Measurements from ENCODE around the gene PRSS3. TPM values are rescaled to one million over a fixed set of nuclear protein-coding genes. Genes with fewer than 3 reads are reported as not detected.

The PRSS3 gene
- total and polyA plus RNA-seq, 9 of the 15 experiments (the other 6 are each of a cell fraction or from before 2014, with no cell fraction given), result 0.35 to 0.42 TPM; not detected in 7

DNA sequence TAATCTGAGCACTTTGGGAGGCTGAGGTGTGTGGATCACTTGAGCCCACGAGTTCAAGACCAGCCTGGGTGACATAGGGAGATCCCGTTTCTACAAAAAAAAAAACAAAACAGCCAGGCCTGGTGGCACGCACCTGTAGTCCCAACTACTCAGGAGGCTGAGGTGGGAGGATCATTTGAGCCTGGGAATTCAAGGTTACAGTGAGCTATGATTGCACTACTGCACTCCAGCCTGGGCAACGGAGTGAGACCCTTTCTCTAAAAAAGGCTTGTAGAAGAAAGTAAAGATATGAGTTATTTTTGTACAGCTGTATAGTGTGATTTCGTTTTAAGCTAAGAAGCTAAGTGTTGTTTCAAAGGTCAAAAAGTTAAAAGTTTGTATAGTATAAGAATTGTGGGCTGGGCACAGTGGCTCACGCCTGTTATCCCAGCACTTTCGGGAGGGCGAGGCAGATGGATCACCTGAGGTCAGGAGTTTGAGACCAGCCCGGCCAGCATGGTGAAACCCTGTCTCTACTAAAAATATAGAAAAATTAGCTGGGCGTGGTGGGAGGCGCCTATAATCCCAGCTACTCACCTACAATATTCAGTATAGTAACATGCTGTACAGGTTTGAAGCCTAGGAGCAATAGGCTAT is 40.4 kb downstream of the PRSS3 start:
- ChIA-PET CTCF (ENCODE audit: low intra/inter-chr PET ratio) (no interaction called here), POLR2A (no interaction called here)
- no peak for FAIRE-seq
- no peaks in the 10 kb centered on the region for H3K9me3 ChIP-seq (replicated peaks; ENCODE audit: control insufficient read depth, insufficient read depth, low read depth, low read length)
- H3K4me1 ChIP-seq (replicated peaks in 1 of 2; ENCODE audit: control insufficient read depth in 2 of 2, insufficient read depth in 2 of 2, low read length in 2 of 2), result no peaks in the 10 kb centered on the region; a peak in 1 of 5 replicates
- H2AFZ ChIP-seq (ENCODE audit: low read depth, low read length), result no peak overlapping the region
- ATAC-seq, result no peak
- no peak overlapping the region; the same call in 2 of the 3 replicates for H3K27ac ChIP-seq (ENCODE audit: extremely low read depth, low read depth, low read length)
- intact Hi-C loops (cut with micrococcal nuclease), result no loop called here
- no peaks in the 10 kb centered on the region for H3K27me3 ChIP-seq (ENCODE audit: control insufficient read depth in 2 of 2, insufficient read depth in 2 of 2, low read length in 2 of 2)
- no TSS peak for BruUV-seq (replicated peaks)
- no peaks in the 10 kb centered on the region for H4K20me1 ChIP-seq (replicated peaks; ENCODE audit: control insufficient read depth, insufficient read depth, low read length)
- no peaks in the 10 kb centered on the region for H3K36me3 ChIP-seq (ENCODE audit: control insufficient read depth, insufficient read depth, low read length)
- no peaks in the 10 kb centered on the region for H3K9me1 ChIP-seq (ENCODE audit: control insufficient read depth, insufficient read depth, low read length)
- peaks cover 83% of the 10 kb centered on the region for H3K79me2 ChIP-seq (ENCODE audit: control insufficient read depth, insufficient read depth, low read length)
- WGBS (ENCODE audit: insufficient coverage, low coverage, missing lambda C conversion rate), result 82% methylated on average over 10 of the region's 11 CpGs
- no peak overlapping the region for H3K9ac ChIP-seq (ENCODE audit: insufficient read depth in 1 of 2, low read depth in 2 of 2, low read length in 2 of 2)
- in situ Hi-C loops (cut with MboI), result no loop called here
- H3K4me3 ChIP-seq, result no peak overlapping the region
- H3K4me2 ChIP-seq (ENCODE audit: insufficient read depth, low read length), result no peak overlapping the region
- DNase-seq (ENCODE audit: extremely low read depth in 1 of 4, low spot score in 3 of 4), result no peak
- TF ChIP-seq, protein P1, sequence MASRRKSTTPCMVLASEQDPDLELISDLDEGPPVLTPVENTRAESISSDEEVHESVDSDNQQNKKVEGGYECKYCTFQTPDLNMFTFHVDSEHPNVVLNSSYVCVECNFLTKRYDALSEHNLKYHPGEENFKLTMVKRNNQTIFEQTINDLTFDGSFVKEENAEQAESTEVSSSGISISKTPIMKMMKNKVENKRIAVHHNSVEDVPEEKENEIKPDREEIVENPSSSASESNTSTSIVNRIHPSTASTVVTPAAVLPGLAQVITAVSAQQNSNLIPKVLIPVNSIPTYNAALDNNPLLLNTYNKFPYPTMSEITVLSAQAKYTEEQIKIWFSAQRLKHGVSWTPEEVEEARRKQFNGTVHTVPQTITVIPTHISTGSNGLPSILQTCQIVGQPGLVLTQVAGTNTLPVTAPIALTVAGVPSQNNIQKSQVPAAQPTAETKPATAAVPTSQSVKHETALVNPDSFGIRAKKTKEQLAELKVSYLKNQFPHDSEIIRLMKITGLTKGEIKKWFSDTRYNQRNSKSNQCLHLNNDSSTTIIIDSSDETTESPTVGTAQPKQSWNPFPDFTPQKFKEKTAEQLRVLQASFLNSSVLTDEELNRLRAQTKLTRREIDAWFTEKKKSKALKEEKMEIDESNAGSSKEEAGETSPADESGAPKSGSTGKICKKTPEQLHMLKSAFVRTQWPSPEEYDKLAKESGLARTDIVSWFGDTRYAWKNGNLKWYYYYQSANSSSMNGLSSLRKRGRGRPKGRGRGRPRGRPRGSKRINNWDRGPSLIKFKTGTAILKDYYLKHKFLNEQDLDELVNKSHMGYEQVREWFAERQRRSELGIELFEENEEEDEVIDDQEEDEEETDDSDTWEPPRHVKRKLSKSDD (conservative IDR thresholded peaks at IDR 0.05; ENCODE audit: low read length), result no peak
- no peak for TF ChIP-seq SREBF2 (CRISPR knock-in tag; IDR thresholded peaks at IDR 0.05)
- no peak for TF ChIP-seq KLF1 (tag; IDR thresholded peaks at IDR 0.05)
- TF ChIP-seq SMARCA5 (IDR thresholded peaks at IDR 0.05), result no peak
- TF ChIP-seq ZNF511 (CRISPR knock-in tag; IDR thresholded peaks at IDR 0.05), result no peak
- TF ChIP-seq SRSF7 (optimal IDR thresholded peaks at IDR 0.05; ENCODE audit: low read depth, low read length), result no peak
- TF ChIP-seq MCM5 (IDR thresholded peaks at IDR 0.05; ENCODE audit: low read depth), result no peak
- TF ChIP-seq BRD9 (IDR thresholded peaks at IDR 0.05; ENCODE audit: low read depth, partially characterized antibody), result no peak
- TF ChIP-seq, protein P2, sequence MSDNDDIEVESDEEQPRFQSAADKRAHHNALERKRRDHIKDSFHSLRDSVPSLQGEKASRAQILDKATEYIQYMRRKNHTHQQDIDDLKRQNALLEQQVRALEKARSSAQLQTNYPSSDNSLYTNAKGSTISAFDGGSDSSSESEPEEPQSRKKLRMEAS (CRISPR knock-in tag; IDR thresholded peaks at IDR 0.05), result no peak
